Activated CD8-positive, alpha-beta T cell treated with anti-CD3 and anti-CD28 coated beads, Interleukin-2, amount 10 ng/mL, durations not matched to agents 7 days and 5 days (primary cell): ENCODE data around the gene C1orf210. TPM values are rescaled to one million over a fixed set of nuclear protein-coding genes. Genes with fewer than 3 reads are reported as not detected.

Experiments used
- ATAC-seq: fragments of 150-1000 bp; cut with Tn5 transposase; one replicate; pipeline ENCODE4 v1.10.0; 2021; ENCODE audit warnings: moderate library complexity
- CTCF ChIA-PET: fragments of 350-600 bp; sonication (Branson Sonifier 250); formaldehyde crosslinking; loops from one replicate; lab custom pipeline; 2021; ENCODE audit warnings: antibody characterized with exemption; lab: Charles Lee
- POLR2A ChIA-PET: fragments of 350-600 bp; sonication (Branson Sonifier 250); formaldehyde crosslinking; loops from one replicate; lab custom pipeline; 2021; ENCODE audit warnings: antibody characterized with exemption; lab: Charles Lee
- DNase-seq: peaks from one replicate; pipeline ENCODE4 v3.0.0-alpha.2; 2020
- H3K27ac Mint-ChIP-seq: one replicate; pipeline ENCODE4 v1.8.0; 2021; ENCODE audit warnings: mild to moderate bottlenecking, mixed read lengths
- H3K27me3 Mint-ChIP-seq: one replicate; pipeline ENCODE4 v1.8.0; 2021; ENCODE audit warnings: low read depth, mixed read lengths
- H3K36me3 Mint-ChIP-seq: one replicate; pipeline ENCODE4 v1.8.0; 2021; ENCODE audit warnings: low read depth, mixed read lengths
- H3K4me1 Mint-ChIP-seq: one replicate; pipeline ENCODE4 v1.8.0; 2021; ENCODE audit warnings: low read depth, mixed read lengths
- H3K4me3 Mint-ChIP-seq: one replicate; pipeline ENCODE4 v1.8.0; 2021; ENCODE audit warnings: mild to moderate bottlenecking, mixed read lengths
- H3K9me3 Mint-ChIP-seq: one replicate; pipeline ENCODE4 v1.8.0; 2022; ENCODE audit warnings: mixed read lengths; ENCODE audit not compliant: insufficient read depth
- total RNA-seq, 2 experiments: library from RNA; stranded (reverse); gene quantifications; one replicate each; pipeline ENCODE4 v1.2.3, GENCODE V29; 2021

Gene C1orf210
- total RNA-seq, 2 experiments from 2014 or later = not detected

DNA sequence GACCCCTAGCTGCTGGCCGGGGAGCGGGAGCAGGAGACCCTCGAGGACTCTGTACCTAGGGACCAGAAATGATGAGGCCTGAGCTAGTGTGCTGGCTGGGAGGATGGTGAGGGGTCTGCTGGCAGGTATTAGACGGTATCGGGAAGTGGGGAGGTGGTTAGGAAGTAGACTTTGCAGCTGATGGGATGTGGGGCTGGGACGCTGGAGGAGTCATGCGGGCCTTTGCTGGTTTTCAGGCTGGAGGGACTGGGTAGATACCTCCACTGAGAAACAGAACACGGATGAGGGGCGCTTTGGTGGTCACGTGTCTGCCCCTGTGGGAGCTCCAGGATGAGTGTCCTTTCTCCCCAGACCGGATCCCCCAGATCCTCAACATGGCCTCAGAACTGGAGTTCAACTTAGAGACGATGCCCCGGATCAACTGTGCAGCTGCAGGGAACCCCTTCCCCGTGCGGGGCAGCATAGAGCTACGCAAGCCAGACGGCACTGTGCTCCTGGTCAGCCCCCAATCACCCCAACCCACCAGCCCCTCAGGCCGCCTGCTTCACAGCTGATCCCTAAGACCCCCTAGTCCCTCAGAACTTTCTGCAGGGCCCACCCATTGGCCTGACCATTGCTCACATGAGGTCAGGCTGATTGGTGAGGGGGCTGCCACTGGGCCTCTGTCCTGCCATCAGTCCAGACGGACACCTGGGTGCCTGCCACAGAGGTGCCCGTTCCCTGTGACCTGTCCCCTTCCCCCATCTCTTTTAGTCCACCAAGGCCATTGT, 23.4 kb upstream of the C1orf210 start:
- H3K36me3 Mint-ChIP-seq = no peaks in the 10 kb centered on the region
- DNase-seq (no peak), ATAC-seq (no peak)
- no peaks in the 10 kb centered on the region for H3K9me3 Mint-ChIP-seq
- ChIA-PET CTCF (no interaction called here), POLR2A (no interaction called here)
- H3K4me1 Mint-ChIP-seq = no peaks in the 10 kb centered on the region
- no peaks in the 10 kb centered on the region for H3K27me3 Mint-ChIP-seq
- H3K27ac Mint-ChIP-seq = no peak overlapping the region
- no peak overlapping the region for H3K4me3 Mint-ChIP-seq

DNA sequence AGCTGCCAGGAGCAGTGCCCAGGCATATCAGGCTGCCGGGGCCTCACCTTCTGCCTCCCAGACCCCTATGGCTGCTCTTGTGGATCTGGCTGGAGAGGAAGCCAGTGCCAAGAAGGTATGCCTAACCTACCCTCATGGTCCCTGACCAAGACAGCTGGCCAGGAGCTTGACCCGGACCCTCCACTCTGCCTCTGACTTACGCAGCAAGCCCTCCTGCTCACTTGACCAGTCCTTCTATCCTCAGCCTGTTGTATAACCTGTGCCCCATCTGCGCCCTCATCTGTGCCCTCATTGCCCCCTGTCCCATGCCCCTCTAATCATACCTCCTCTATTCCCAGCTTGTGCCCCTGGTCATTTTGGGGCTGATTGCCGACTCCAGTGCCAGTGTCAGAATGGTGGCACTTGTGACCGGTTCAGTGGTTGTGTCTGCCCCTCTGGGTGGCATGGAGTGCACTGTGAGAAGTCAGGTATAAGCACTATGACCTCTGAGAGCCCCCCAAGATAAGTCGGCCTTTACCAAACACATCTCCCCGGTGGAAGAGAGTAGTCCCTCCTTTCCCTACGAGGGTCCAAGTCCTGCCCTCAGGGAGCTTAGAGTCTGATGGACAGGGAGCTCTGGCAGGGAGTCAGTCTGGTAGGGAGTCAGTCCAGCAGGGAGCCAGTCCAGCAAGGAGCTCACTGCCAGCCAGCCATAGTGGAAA, 22.2 kb upstream of the C1orf210 start:
- H3K9me3 Mint-ChIP-seq = no peaks in the 10 kb centered on the region
- ATAC-seq = no peak
- no peak overlapping the region for H3K4me3 Mint-ChIP-seq
- DNase-seq = no peak
- no peaks in the 10 kb centered on the region for H3K4me1 Mint-ChIP-seq
- peaks cover under 1% of the 10 kb centered on the region for H3K27me3 Mint-ChIP-seq
- H3K27ac Mint-ChIP-seq = no peak overlapping the region
- POLR2A ChIA-PET = interaction anchor here (0.6 kb wide), 1 partner anchor 51 kb away, joined by 3 read pairs; no protein-coding TSS in a partner anchor
- H3K36me3 Mint-ChIP-seq = no peaks in the 10 kb centered on the region
- CTCF ChIA-PET = no interaction called here

- H3K9me3 Mint-ChIP-seq = no peaks in the 10 kb centered on the region
- ChIA-PET POLR2A (no interaction called here), CTCF (no interaction called here)
- H3K4me1 Mint-ChIP-seq = no peaks in the 10 kb centered on the region
- H3K27ac Mint-ChIP-seq = no peak overlapping the region
- no peak overlapping the region for H3K4me3 Mint-ChIP-seq
- ATAC-seq (no peak), DNase-seq (no peak)
- peaks cover 4% of the 10 kb centered on the region for H3K27me3 Mint-ChIP-seq
- no peaks in the 10 kb centered on the region for H3K36me3 Mint-ChIP-seq
These were observed 21.5 kb upstream of the C1orf210 start for GRCh38 chr1:43306688-43307457.

GRCh38 chr1:43305926-43306687, 20.7 kb upstream of the C1orf210 start:
- H3K9me3 Mint-ChIP-seq = no peaks in the 10 kb centered on the region
- H3K4me1 Mint-ChIP-seq = no peaks in the 10 kb centered on the region
- H3K4me3 Mint-ChIP-seq = no peak overlapping the region
- ChIA-PET POLR2A (no interaction called here), CTCF (no interaction called here)
- ATAC-seq = no peak
- H3K36me3 Mint-ChIP-seq = no peaks in the 10 kb centered on the region
- no peak for DNase-seq
- no peak overlapping the region for H3K27ac Mint-ChIP-seq
- peaks cover 4% of the 10 kb centered on the region for H3K27me3 Mint-ChIP-seq

GRCh38 chr1:43305461-43305860, 20.1 kb upstream of the C1orf210 start:
- POLR2A ChIA-PET = no interaction called here
- ATAC-seq (no peak), DNase-seq (no peak)
- Mint-ChIP-seq H3K4me3 (no peak overlapping the region), H3K9me3 (no peaks in the 10 kb centered on the region), H3K36me3 (no peaks in the 10 kb centered on the region), H3K4me1 (peaks cover 6% of the 10 kb centered on the region), H3K27ac (no peak overlapping the region), H3K27me3 (peaks cover 4% of the 10 kb centered on the region)
- CTCF ChIA-PET = no interaction called here

DNA sequence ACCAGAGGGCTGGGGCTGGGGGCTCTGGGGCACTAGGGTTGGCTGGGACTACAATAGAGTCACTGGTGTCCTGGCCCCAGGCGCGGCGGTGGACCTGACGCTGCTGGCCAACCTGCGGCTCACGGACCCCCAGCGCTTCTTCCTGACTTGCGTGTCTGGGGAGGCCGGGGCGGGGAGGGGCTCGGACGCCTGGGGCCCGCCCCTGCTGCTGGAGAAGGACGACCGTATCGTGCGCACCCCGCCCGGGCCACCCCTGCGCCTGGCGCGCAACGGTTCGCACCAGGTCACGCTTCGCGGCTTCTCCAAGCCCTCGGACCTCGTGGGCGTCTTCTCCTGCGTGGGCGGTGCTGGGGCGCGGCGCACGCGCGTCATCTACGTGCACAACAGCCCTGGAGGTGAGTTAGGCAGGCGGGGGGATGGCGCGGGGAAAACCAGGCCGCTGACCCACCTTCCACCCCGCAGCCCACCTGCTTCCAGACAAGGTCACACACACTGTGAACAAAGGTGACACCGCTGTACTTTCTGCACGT, 19.5 kb upstream of the C1orf210 start:
- no peaks in the 10 kb centered on the region for H3K9me3 Mint-ChIP-seq
- ChIA-PET POLR2A (no interaction called here), CTCF (no interaction called here)
- H3K4me1 Mint-ChIP-seq = peaks cover 7% of the 10 kb centered on the region
- no peak overlapping the region for H3K27ac Mint-ChIP-seq
- ATAC-seq (no peak), DNase-seq (no peak)
- no peak overlapping the region for H3K4me3 Mint-ChIP-seq
- H3K27me3 Mint-ChIP-seq = peaks cover 4% of the 10 kb centered on the region
- no peaks in the 10 kb centered on the region for H3K36me3 Mint-ChIP-seq

- CTCF ChIA-PET = no interaction called here
- no peak overlapping the region for H3K27ac Mint-ChIP-seq
- H3K4me1 Mint-ChIP-seq = peaks cover 7% of the 10 kb centered on the region
- no peak for DNase-seq
- no peaks in the 10 kb centered on the region for H3K9me3 Mint-ChIP-seq
- H3K4me3 Mint-ChIP-seq = no peak overlapping the region
- H3K27me3 Mint-ChIP-seq = peaks cover 4% of the 10 kb centered on the region
- ATAC-seq = no peak
- POLR2A ChIA-PET = no interaction called here
- H3K36me3 Mint-ChIP-seq = no peaks in the 10 kb centered on the region
These were observed 18.9 kb upstream of the C1orf210 start for GRCh38 chr1:43304314-43304681.

- Mint-ChIP-seq H3K4me3 (no peak overlapping the region), H3K9me3 (no peaks in the 10 kb centered on the region), H3K27me3 (peaks cover 4% of the 10 kb centered on the region), H3K27ac (no peak overlapping the region), H3K36me3 (no peaks in the 10 kb centered on the region), H3K4me1 (peaks cover 7% of the 10 kb centered on the region)
- POLR2A ChIA-PET = no interaction called here
- ATAC-seq (no peak), DNase-seq (no peak)
- CTCF ChIA-PET = no interaction called here
These were observed 18.3 kb upstream of the C1orf210 start for GRCh38 chr1:43303471-43304313.

DNA sequence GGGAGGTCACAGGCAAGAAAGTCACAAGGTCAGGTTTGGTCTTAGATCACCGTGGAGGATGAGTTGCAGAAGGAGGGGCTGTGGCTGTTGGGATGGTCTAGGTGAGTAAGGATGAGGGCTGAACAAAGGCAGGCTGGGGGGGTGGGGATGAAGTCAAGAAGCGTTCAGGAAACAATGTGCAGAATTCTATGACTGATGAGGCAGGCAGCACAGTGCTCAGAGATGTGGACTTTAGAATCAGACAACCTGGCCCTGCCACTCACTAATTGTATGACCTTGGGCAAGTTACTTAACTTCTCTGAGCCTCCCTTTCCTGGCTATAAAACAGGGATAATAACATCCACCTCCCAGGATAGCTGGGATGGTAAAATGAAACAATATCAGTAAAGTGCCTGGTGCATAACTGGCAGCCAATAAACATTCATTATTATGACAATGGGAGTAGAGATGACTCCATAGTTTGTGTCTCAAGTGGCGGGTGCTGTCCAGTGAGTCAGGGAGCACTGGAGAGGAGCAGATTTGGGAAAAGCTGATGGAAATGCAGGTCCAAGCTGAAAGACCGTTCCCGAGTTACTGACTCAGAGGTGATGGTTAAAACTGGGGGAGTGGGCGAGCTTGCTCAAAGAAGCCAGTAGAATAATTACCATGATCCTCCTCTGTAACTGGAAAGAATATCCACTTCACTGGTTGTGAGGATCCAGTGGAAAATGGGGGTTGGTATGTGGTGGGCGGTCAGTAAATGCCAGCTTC, 17.5 kb upstream of the C1orf210 start:
- CTCF ChIA-PET = interaction anchor here (0.5 kb wide), 1 partner anchor 690 kb away, joined by 3 read pairs; no protein-coding TSS in a partner anchor
- peaks cover 4% of the 10 kb centered on the region for H3K27me3 Mint-ChIP-seq
- ATAC-seq (no peak), DNase-seq (no peak)
- H3K4me3 Mint-ChIP-seq = no peak overlapping the region
- H3K9me3 Mint-ChIP-seq = no peaks in the 10 kb centered on the region
- POLR2A ChIA-PET = no interaction called here
- H3K36me3 Mint-ChIP-seq = no peaks in the 10 kb centered on the region
- H3K4me1 Mint-ChIP-seq = peaks cover 7% of the 10 kb centered on the region
- no peak overlapping the region for H3K27ac Mint-ChIP-seq

DNA sequence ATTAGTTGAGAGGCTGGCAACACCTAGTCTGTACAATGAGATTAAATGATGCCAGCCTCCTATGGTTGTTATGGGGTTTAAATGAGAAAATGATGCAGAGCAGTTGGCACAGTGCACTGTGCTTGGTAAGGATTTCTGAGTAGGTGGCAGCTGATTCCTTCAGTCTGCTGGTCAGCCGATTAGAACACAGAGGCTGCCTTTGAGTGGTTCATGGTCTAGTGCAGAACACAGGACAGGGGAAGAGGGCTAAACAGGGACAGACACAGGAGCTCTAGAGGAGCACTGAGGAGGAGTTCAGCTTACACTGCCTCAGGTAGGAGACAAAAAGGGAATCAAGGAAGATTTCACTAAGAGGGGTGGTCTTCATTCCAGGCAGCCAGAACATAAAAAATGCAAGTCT, 16.8 kb upstream of the C1orf210 start:
- Mint-ChIP-seq H3K36me3 (no peaks in the 10 kb centered on the region), H3K4me1 (peaks cover 7% of the 10 kb centered on the region), H3K9me3 (no peaks in the 10 kb centered on the region), H3K4me3 (no peak overlapping the region), H3K27ac (no peak overlapping the region), H3K27me3 (peaks cover 4% of the 10 kb centered on the region)
- ChIA-PET POLR2A (no interaction called here), CTCF (no interaction called here)
- DNase-seq (no peak), ATAC-seq (no peak)
